ENCODE results near the gene AMMECR1. TPM values are rescaled to one million over a fixed set of nuclear protein-coding genes. Genes with fewer than 3 reads are reported as not detected.

The AMMECR1 gene
- total RNA-seq, 2 experiments from 2014 or later, result 7.8 to 7.9 TPM

- Mint-ChIP-seq H3K9me3 (no peaks in the 10 kb centered on the region), H3K27me3 (no peaks in the 10 kb centered on the region), H3K4me3 (no peak overlapping the region), H3K4me1 (ENCODE audit: low read depth) (peaks cover 7% of the 10 kb centered on the region), H3K36me3 (ENCODE audit: low read depth) (peaks cover 17% of the 10 kb centered on the region), H3K27ac (no peak overlapping the region)
- Histone ChIP-seq H3K27ac (ENCODE audit: low read depth in 1 of 2, low read length in 2 of 2) (no peak overlapping the region), H3K4me1 (ENCODE audit: insufficient read depth, low read length) (peaks cover 2% of the 10 kb centered on the region), H3K27me3 (ENCODE audit: control insufficient read depth in 1 of 2, insufficient read depth in 2 of 2, low read length in 2 of 2) (no peaks in the 10 kb centered on the region), H3K4me3 (ENCODE audit: low read length) (no peak overlapping the region), H3K36me3 (ENCODE audit: insufficient read depth, low read length) (peaks cover 6% of the 10 kb centered on the region), H3K9me3 (ENCODE audit: control insufficient read depth in 1 of 2, insufficient read depth in 1 of 2, low read length in 2 of 2) (no peaks in the 10 kb centered on the region)
- intact Hi-C loops (cut with DNase I, micrococcal nuclease), result no loop called here
- DNase-seq (no peak), ATAC-seq (ENCODE audit: poor library complexity) (no peak)
- ChIA-PET CTCF (interaction anchor here (0.9 kb wide), 1 partner anchor 29 kb away, joined by 3 read pairs; no protein-coding TSS in a partner anchor), POLR2A (no interaction called here)
- TF ChIP-seq CTCF (IDR thresholded peaks at IDR 0.05), result no peak
Observed at GRCh38 chrX:110175146-110175545, 142.7 kb downstream of the AMMECR1 start.

GRCh38 chrX:110173192-110174175 is 144.4 kb downstream of the AMMECR1 start:
- Mint-ChIP-seq H3K4me3 (no peak overlapping the region), H3K36me3 (ENCODE audit: low read depth) (peaks cover 17% of the 10 kb centered on the region), H3K27me3 (no peaks in the 10 kb centered on the region), H3K9me3 (no peaks in the 10 kb centered on the region), H3K27ac (no peak overlapping the region), H3K4me1 (ENCODE audit: low read depth) (peaks cover 5% of the 10 kb centered on the region)
- no peak overlapping the region for H3K27ac ChIP-seq (ENCODE audit: low read depth in 1 of 2, low read length in 2 of 2)
- TF ChIP-seq CTCF (IDR thresholded peaks at IDR 0.05), result no peak
- ChIA-PET POLR2A (no interaction called here), CTCF (no interaction called here)
- H3K9me3 ChIP-seq (ENCODE audit: control insufficient read depth in 1 of 2, insufficient read depth in 1 of 2, low read length in 2 of 2), result no peaks in the 10 kb centered on the region
- H3K4me1 ChIP-seq (ENCODE audit: insufficient read depth, low read length), result no peaks in the 10 kb centered on the region
- H3K27me3 ChIP-seq (ENCODE audit: control insufficient read depth in 1 of 2, insufficient read depth in 2 of 2, low read length in 2 of 2), result no peaks in the 10 kb centered on the region
- H3K36me3 ChIP-seq (ENCODE audit: insufficient read depth, low read length), result peaks cover 6% of the 10 kb centered on the region
- ATAC-seq (ENCODE audit: poor library complexity) (no peak), DNase-seq (no peak)
- H3K4me3 ChIP-seq (ENCODE audit: low read length), result no peak overlapping the region
- intact Hi-C loops (cut with DNase I, micrococcal nuclease), result no loop called here

- H3K4me3 ChIP-seq (ENCODE audit: low read length), result no peak overlapping the region
- no peak for ATAC-seq (ENCODE audit: poor library complexity)
- peaks cover 5% of the 10 kb centered on the region for H3K4me1 Mint-ChIP-seq (ENCODE audit: low read depth)
- H3K9me3 ChIP-seq (ENCODE audit: control insufficient read depth in 1 of 2, insufficient read depth in 1 of 2, low read length in 2 of 2), result no peaks in the 10 kb centered on the region
- peaks cover 6% of the 10 kb centered on the region for H3K36me3 ChIP-seq (ENCODE audit: insufficient read depth, low read length)
- CTCF ChIA-PET, result no interaction called here
- no peak overlapping the region for H3K27ac Mint-ChIP-seq
- H3K27me3 ChIP-seq (ENCODE audit: control insufficient read depth in 1 of 2, insufficient read depth in 2 of 2, low read length in 2 of 2), result no peaks in the 10 kb centered on the region
- no peak for DNase-seq
- H3K4me1 ChIP-seq (ENCODE audit: insufficient read depth, low read length), result peaks cover 6% of the 10 kb centered on the region
- H3K27ac ChIP-seq (ENCODE audit: low read depth in 1 of 2, low read length in 2 of 2), result no peak overlapping the region
- H3K4me3 Mint-ChIP-seq, result no peak overlapping the region
- H3K9me3 Mint-ChIP-seq, result no peaks in the 10 kb centered on the region
- POLR2A ChIA-PET, result no interaction called here
- H3K27me3 Mint-ChIP-seq, result no peaks in the 10 kb centered on the region
- intact Hi-C loops (cut with DNase I, micrococcal nuclease), result no loop called here
- peaks cover 17% of the 10 kb centered on the region for H3K36me3 Mint-ChIP-seq (ENCODE audit: low read depth)
- TF ChIP-seq CTCF (IDR thresholded peaks at IDR 0.05), result no peak
Observed at GRCh38 chrX:110172215-110172614, 145.7 kb downstream of the AMMECR1 start.

Measured in CD4-positive, alpha-beta T cell (primary cell).